K562 (cell line): Measurements from ENCODE around the gene ACER1. TPM values are rescaled to one million over a fixed set of nuclear protein-coding genes. Genes with fewer than 3 reads are reported as not detected.

ENCODE experiments used
- ATF1 ChIP-seq, 2 experiments: fragments of 450-650 bp in 1 of 2; IDR thresholded peaks; 2 replicates each; pipeline ENCODE4 v1.6.1; 2016; ENCODE audit warnings: missing compliant biosample characterization in 1 of 2, missing genetic modification characterization in 1 of 2
- CC2D1A ChIP-seq: fragments of 450-650 bp; IDR thresholded peaks from 2 replicates; pipeline ENCODE4 v1.6.1; 2017; ENCODE audit warnings: mild to moderate bottlenecking
- DPF2 ChIP-seq: fragments of 450-650 bp; IDR thresholded peaks from 2 replicates; pipeline ENCODE4 v1.6.1; 2016
- ELF1 ChIP-seq: fragments of 200-800 bp; sonication (Bioruptor generic); IDR thresholded peaks from 2 replicates; pipeline ENCODE4 v1.6.1; 2016; ENCODE audit warnings: missing genetic modification characterization, missing compliant biosample characterization
- HDAC1 ChIP-seq, 2 experiments: fragments of 450-650 bp; IDR thresholded peaks; 2 replicates each; pipeline ENCODE4 v1.6.1; 2016 to 2017; ENCODE audit warnings: inconsistent platforms in 1 of 2, mild to moderate bottlenecking in 1 of 2, moderate library complexity in 1 of 2
- MTA1 ChIP-seq: fragments of 450-650 bp; IDR thresholded peaks from 2 replicates; pipeline ENCODE4 v1.6.1; 2017; ENCODE audit warnings: borderline replicate concordance
- RBBP5 ChIP-seq: fragments of 200-600 bp; sonication (generic); IDR thresholded peaks from 2 replicates; pipeline ENCODE4 v1.6.1; 2012; ENCODE audit warnings: borderline replicate concordance, mild to moderate bottlenecking, low read length, control low read depth, inconsistent platforms; ENCODE audit not compliant: insufficient read depth, poor library complexity, severe bottlenecking
- SMARCE1 ChIP-seq: fragments of 450-650 bp; IDR thresholded peaks from 2 replicates; pipeline ENCODE4 v1.7.1; 2016; ENCODE audit warnings: mild to moderate bottlenecking
- polyA plus RNA-seq, 8 experiments: library from polyadenylated mRNA; depleted of rRNA in 4 of 8; stranded (reverse) in 5 of 8; unstranded in 3 of 8; fragments of >200 nt; fragmentation: Nextera tagmentation in 2 of 8; fragmentation: Illumina TruSeq in 1 of 8; extraction: Ambion mirVana in 2 of 8; extraction: Trizol in 1 of 8; gene quantifications; 2 replicates each; pipeline versions ENCODE4 v1.2.1 to v1.2.3, GENCODE V29; 2011 to 2014; ENCODE audit warnings: inconsistent platforms in 1 of 8, missing spikeins in 1 of 8
- total RNA-seq, 7 experiments: library from RNA; depleted of rRNA in 6 of 7; stranded (reverse); fragments of >200 nt in 6 of 7; fragmentation: Illumina TruSeq in 2 of 7; extraction: Trizol in 2 of 7; gene quantifications; 2 replicates each; pipeline versions ENCODE4 v1.2.1 to v1.2.3, GENCODE V29; 2011 to 2021; ENCODE audit warnings: low replicate concordance in 1 of 7
- TF ChIP-seq, protein P1 (sequence below), 2 experiments: fragments of 450-650 bp; IDR thresholded peaks; 2 replicates each; pipeline ENCODE4 v1.6.1; 2016
- TF ChIP-seq, protein P2 (sequence below): fragments of 450-650 bp; IDR thresholded peaks from 2 replicates; pipeline ENCODE4 v1.7.0; 2016; ENCODE audit warnings: borderline replicate concordance
- TF ChIP-seq, protein P3 (sequence below): sonication (generic); formaldehyde crosslinking; IDR thresholded peaks from 2 replicates; pipeline ENCODE4 v1.8.0; 2022; ENCODE audit warnings: mild to moderate bottlenecking, missing genetic modification reagents

ACER1 gene
- total and polyA plus RNA-seq, 9 of the 15 experiments (the other 6 are each of a cell fraction or from before 2014, with no cell fraction given): not detected

DNA sequence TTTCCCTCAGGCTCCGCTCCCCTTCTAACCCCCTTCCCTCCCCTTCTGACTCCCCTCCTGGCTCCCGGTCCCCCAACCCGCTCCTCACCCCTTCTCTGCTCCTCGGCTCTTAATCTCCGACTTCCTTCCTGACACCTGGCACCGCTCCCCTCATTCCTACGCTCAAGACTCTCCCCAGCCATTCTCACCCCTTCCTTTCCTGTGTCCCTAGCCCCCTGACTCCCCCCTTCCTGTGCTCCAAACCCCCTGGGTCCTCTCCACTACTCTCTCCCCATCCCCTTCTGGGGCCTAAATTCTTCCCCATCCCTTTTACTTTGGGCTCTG, 28.6 kb upstream of the ACER1 start (continued):
- TF ChIP-seq DPF2: peak; percentile 24; the same call in 1 of the 2 replicates
- TF ChIP-seq ELF1: no peak
- TF ChIP-seq CC2D1A: 0 out of 2 replicates have a peak, but pooled peaks have one; percentile 15
- TF ChIP-seq MTA1: peak; percentile 25; the same call in 1 of the 2 replicates
- TF ChIP-seq, protein P1, sequence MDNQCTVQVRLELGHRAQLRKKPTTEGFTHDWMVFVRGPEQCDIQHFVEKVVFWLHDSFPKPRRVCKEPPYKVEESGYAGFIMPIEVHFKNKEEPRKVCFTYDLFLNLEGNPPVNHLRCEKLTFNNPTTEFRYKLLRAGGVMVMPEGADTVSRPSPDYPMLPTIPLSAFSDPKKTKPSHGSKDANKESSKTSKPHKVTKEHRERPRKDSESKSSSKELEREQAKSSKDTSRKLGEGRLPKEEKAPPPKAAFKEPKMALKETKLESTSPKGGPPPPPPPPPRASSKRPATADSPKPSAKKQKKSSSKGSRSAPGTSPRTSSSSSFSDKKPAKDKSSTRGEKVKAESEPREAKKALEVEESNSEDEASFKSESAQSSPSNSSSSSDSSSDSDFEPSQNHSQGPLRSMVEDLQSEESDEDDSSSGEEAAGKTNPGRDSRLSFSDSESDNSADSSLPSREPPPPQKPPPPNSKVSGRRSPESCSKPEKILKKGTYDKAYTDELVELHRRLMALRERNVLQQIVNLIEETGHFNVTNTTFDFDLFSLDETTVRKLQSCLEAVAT (IDR thresholded peaks at IDR 0.05): 0 out of 4 replicates have a peak, but pooled peaks of 1 of the 2 experiments have one; percentile 12
- no peak for TF ChIP-seq ATF1 (CRISPR knock-in tag; IDR thresholded peaks at IDR 0.05)
- TF ChIP-seq ATF1 (tag; IDR thresholded peaks at IDR 0.05): no peak
- 0 out of 4 replicates have a peak, but pooled peaks of 1 of the 2 experiments have one; percentile 2 for TF ChIP-seq HDAC1 (IDR thresholded peaks at IDR 0.05)
- TF ChIP-seq, protein P2, sequence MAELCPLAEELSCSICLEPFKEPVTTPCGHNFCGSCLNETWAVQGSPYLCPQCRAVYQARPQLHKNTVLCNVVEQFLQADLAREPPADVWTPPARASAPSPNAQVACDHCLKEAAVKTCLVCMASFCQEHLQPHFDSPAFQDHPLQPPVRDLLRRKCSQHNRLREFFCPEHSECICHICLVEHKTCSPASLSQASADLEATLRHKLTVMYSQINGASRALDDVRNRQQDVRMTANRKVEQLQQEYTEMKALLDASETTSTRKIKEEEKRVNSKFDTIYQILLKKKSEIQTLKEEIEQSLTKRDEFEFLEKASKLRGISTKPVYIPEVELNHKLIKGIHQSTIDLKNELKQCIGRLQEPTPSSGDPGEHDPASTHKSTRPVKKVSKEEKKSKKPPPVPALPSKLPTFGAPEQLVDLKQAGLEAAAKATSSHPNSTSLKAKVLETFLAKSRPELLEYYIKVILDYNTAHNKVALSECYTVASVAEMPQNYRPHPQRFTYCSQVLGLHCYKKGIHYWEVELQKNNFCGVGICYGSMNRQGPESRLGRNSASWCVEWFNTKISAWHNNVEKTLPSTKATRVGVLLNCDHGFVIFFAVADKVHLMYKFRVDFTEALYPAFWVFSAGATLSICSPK: peak; percentile 18; the same call in 1 of the 2 replicates
- TF ChIP-seq SMARCE1: peak; percentile 21; the same call in 1 of the 2 replicates
- TF ChIP-seq RBBP5: peak; percentile 27
- TF ChIP-seq, protein P3, sequence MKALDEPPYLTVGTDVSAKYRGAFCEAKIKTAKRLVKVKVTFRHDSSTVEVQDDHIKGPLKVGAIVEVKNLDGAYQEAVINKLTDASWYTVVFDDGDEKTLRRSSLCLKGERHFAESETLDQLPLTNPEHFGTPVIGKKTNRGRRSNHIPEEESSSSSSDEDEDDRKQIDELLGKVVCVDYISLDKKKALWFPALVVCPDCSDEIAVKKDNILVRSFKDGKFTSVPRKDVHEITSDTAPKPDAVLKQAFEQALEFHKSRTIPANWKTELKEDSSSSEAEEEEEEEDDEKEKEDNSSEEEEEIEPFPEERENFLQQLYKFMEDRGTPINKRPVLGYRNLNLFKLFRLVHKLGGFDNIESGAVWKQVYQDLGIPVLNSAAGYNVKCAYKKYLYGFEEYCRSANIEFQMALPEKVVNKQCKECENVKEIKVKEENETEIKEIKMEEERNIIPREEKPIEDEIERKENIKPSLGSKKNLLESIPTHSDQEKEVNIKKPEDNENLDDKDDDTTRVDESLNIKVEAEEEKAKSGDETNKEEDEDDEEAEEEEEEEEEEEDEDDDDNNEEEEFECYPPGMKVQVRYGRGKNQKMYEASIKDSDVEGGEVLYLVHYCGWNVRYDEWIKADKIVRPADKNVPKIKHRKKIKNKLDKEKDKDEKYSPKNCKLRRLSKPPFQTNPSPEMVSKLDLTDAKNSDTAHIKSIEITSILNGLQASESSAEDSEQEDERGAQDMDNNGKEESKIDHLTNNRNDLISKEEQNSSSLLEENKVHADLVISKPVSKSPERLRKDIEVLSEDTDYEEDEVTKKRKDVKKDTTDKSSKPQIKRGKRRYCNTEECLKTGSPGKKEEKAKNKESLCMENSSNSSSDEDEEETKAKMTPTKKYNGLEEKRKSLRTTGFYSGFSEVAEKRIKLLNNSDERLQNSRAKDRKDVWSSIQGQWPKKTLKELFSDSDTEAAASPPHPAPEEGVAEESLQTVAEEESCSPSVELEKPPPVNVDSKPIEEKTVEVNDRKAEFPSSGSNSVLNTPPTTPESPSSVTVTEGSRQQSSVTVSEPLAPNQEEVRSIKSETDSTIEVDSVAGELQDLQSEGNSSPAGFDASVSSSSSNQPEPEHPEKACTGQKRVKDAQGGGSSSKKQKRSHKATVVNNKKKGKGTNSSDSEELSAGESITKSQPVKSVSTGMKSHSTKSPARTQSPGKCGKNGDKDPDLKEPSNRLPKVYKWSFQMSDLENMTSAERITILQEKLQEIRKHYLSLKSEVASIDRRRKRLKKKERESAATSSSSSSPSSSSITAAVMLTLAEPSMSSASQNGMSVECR (CRISPR knock-in tag): 0 out of 2 replicates have a peak, but pooled peaks have one; percentile 7
- TF ChIP-seq, all 486 proteins: peak for 11
